Right lobe of liver (tissue), 4 donors: ENCODE results near the gene MARK4.

Source experiments
- CTCF ChIP-seq, 4 donors: fragments of 200-600 bp in 3 of 4; fragments of 450-650 bp in 1 of 4; IDR thresholded peaks; one replicate each; pipeline versions ENCODE4 v1.5.1 to v1.8.0; 2016 to 2022; ENCODE audit warnings: antibody characterized with exemption in 4 of 4, mild to moderate bottlenecking in 2 of 4
- POLR2A ChIP-seq: fragments of 450-650 bp; IDR thresholded peaks from one replicate; pipeline ENCODE4 v1.6.1; 2017; ENCODE audit warnings: antibody characterized with exemption, mild to moderate bottlenecking
- donor health status: DM: no; HTN: no; CAD: no.
- donor health status: DM: no; HTN: no; CAD: no.
- donor health status: DM: no; HTN: yes; CAD: no.

GRCh38 chr19:45279587-45280192 lies 28.6 kb downstream of the MARK4 start:
- no peak for TF ChIP-seq CTCF (IDR thresholded peaks at IDR 0.05)
- peak; percentile 52 for TF ChIP-seq POLR2A
